Measurements from ENCODE around the gene PCNX2. TPM values are rescaled to one million over a fixed set of nuclear protein-coding genes. Genes with fewer than 3 reads are reported as not detected.

Gene PCNX2
- polyA plus RNA-seq, 3 donors = 0.29 to 7.9 (median 0.62) TPM

DNA sequence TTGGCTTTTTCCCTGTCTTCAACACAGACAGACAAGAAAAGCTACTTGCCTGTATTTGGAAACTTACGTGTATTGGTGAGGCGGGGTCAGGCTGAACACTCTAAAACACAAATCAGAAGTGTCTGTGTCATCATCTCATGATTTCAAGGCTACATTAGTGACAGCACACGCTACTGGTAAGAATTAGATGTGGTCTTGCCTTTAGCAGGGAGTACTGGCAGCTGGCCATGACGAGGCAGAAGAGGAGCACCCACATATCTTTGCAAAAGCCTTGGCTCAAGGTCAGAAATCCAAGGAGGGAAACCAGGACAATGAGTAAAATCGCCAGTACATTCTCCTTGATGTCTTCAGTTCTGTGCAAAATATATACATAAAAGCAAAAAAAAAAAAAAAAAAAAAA lies 77.7 kb downstream of the PCNX2 start:
- Histone ChIP-seq H3K27ac (ENCODE audit: low read depth in 1 of 2, low read length in 2 of 2) (no peak overlapping the region), H3K27me3 (ENCODE audit: control insufficient read depth in 2 of 2, insufficient read depth in 2 of 2, low read length in 2 of 2) (no peaks in the 10 kb centered on the region), H3K9me3 (replicated peaks in 1 of 2; ENCODE audit: control insufficient read depth in 1 of 2, insufficient read depth in 1 of 2, low read length in 2 of 2) (no peaks in the 10 kb centered on the region), H3K4me1 (ENCODE audit: control insufficient read depth in 1 of 2, insufficient read depth in 2 of 2, low read length in 2 of 2) (no peaks in the 10 kb centered on the region), H2AFZ (ENCODE audit: insufficient read depth, low read depth, low read length, poor library complexity, severe bottlenecking) (no peak overlapping the region), H3K79me2 (ENCODE audit: insufficient read depth, low read length) (no peaks in the 10 kb centered on the region), H3K4me3 (replicated peaks in 1 of 3; ENCODE audit: low read depth in 2 of 3, low read length in 3 of 3) (no peak overlapping the region), H4K20me1 (ENCODE audit: insufficient read depth, low read length) (no peaks in the 10 kb centered on the region), H3K36me3 (replicated peaks in 1 of 2; ENCODE audit: control insufficient read depth in 1 of 2, insufficient read depth in 2 of 2, low read length in 2 of 2) (peaks cover 0 to 7% of the 10 kb centered on the region in 2 donors), H3K9ac (ENCODE audit: insufficient read depth, low read length, poor library complexity, severe bottlenecking) (no peak overlapping the region), H3K4me2 (replicated peaks; ENCODE audit: extremely low read depth, low read length, poor library complexity, severe bottlenecking) (no peak overlapping the region)
- Mint-ChIP-seq H3K27me3 (ENCODE audit: low read depth in 3 of 3) (no peaks in the 10 kb centered on the region), H3K4me3 (no peak overlapping the region), H3K27ac (no peak overlapping the region), H3K4me1 (no peaks in the 10 kb centered on the region), H3K36me3 (peaks cover 5 to 15% of the 10 kb centered on the region in 2 donors), H3K9me3 (peaks cover 2 to 9% (median 4%) of the 10 kb centered on the region in 7 donors)
- intact Hi-C loops (cut with micrococcal nuclease) = no loop called here
- DNase-seq = no peak
- WGBS (ENCODE audit: insufficient coverage) = 93% methylated on average over 2 of the region's 5 CpGs
- TF ChIP-seq, protein P1, sequence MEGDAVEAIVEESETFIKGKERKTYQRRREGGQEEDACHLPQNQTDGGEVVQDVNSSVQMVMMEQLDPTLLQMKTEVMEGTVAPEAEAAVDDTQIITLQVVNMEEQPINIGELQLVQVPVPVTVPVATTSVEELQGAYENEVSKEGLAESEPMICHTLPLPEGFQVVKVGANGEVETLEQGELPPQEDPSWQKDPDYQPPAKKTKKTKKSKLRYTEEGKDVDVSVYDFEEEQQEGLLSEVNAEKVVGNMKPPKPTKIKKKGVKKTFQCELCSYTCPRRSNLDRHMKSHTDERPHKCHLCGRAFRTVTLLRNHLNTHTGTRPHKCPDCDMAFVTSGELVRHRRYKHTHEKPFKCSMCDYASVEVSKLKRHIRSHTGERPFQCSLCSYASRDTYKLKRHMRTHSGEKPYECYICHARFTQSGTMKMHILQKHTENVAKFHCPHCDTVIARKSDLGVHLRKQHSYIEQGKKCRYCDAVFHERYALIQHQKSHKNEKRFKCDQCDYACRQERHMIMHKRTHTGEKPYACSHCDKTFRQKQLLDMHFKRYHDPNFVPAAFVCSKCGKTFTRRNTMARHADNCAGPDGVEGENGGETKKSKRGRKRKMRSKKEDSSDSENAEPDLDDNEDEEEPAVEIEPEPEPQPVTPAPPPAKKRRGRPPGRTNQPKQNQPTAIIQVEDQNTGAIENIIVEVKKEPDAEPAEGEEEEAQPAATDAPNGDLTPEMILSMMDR (IDR thresholded peaks at IDR 0.05) = no peak

DNA sequence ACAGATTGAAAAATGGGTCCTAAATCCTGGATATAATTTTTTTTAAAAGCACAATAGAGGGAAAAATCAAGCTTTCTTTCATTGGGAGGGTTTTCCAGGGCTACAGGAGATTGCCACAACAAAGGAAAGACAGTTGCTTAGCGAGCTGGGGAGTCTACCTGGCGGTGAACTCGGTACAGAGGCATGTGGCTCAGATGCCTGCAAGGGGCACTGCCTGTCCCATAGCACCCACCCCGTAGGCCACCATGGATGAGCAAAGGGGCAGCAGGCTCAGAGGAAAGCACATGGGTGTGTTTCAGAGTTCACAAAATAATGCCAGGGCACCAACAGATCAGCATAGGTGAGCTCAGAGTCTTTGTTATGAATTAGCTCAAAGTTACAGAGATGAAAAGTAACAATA lies 79.5 kb downstream of the PCNX2 start:
- TF ChIP-seq, protein P1 (IDR thresholded peaks at IDR 0.05) = no peak
- H3K27me3 Mint-ChIP-seq (ENCODE audit: low read depth in 3 of 3) = no peaks in the 10 kb centered on the region
- Histone ChIP-seq H3K9ac (ENCODE audit: insufficient read depth, low read length, poor library complexity, severe bottlenecking) (no peak overlapping the region), H3K4me3 (replicated peaks in 1 of 3; ENCODE audit: low read depth in 2 of 3, low read length in 3 of 3) (no peak overlapping the region), H2AFZ (ENCODE audit: insufficient read depth, low read depth, low read length, poor library complexity, severe bottlenecking) (no peak overlapping the region), H3K79me2 (ENCODE audit: insufficient read depth, low read length) (no peaks in the 10 kb centered on the region), H3K9me3 (replicated peaks in 1 of 2; ENCODE audit: control insufficient read depth in 1 of 2, insufficient read depth in 1 of 2, low read length in 2 of 2) (no peaks in the 10 kb centered on the region), H3K4me2 (replicated peaks; ENCODE audit: extremely low read depth, low read length, poor library complexity, severe bottlenecking) (no peak overlapping the region), H3K27ac (ENCODE audit: low read depth in 1 of 2, low read length in 2 of 2) (no peak overlapping the region), H3K36me3 (replicated peaks in 1 of 2; ENCODE audit: control insufficient read depth in 1 of 2, insufficient read depth in 2 of 2, low read length in 2 of 2) (peaks cover 0 to 7% of the 10 kb centered on the region in 2 donors), H3K27me3 (ENCODE audit: control insufficient read depth in 2 of 2, insufficient read depth in 2 of 2, low read length in 2 of 2) (no peaks in the 10 kb centered on the region), H4K20me1 (ENCODE audit: insufficient read depth, low read length) (no peaks in the 10 kb centered on the region), H3K4me1 (ENCODE audit: control insufficient read depth in 1 of 2, insufficient read depth in 2 of 2, low read length in 2 of 2) (no peaks in the 10 kb centered on the region)
- 100% methylated on average over 4 of the region's 4 CpGs for whole genome bisulfite sequencing (ENCODE audit: insufficient coverage)
- H3K36me3 Mint-ChIP-seq = peaks cover 7 to 18% of the 10 kb centered on the region in 2 donors
- no peak overlapping the region for H3K27ac Mint-ChIP-seq
- intact Hi-C loops (cut with micrococcal nuclease) = no loop called here
- no peak overlapping the region for H3K4me3 Mint-ChIP-seq
- no peaks in the 10 kb centered on the region for H3K4me1 Mint-ChIP-seq
- peaks cover 2 to 9% (median 4%) of the 10 kb centered on the region in 7 donors for H3K9me3 Mint-ChIP-seq
- DNase-seq = no peak

Measured in CD14-positive monocyte (primary cell).